ENCODE data around the gene KRTAP12-1. TPM values are rescaled to one million over a fixed set of nuclear protein-coding genes. Genes with fewer than 3 reads are reported as not detected.
"Not testable (repeated sequence)": the region's sequence is repeated elsewhere in the genome, so short reads cannot be mapped to it uniquely, and the experiment has no call there.

KRTAP12-1 gene
- polyA plus RNA-seq, 1 donor, result not detected

GRCh38 chr21:44697172-44697810 lies 15.3 kb upstream of the KRTAP12-1 start, which contains the start of gene KRTAP10-12:
TSS of gene KRTAP10-12 (plus strand) at chr21:44697172. CDS start at chr21:44697202, 30 bp downstream.
- not testable (repeated sequence) for DNase-seq

DNA sequence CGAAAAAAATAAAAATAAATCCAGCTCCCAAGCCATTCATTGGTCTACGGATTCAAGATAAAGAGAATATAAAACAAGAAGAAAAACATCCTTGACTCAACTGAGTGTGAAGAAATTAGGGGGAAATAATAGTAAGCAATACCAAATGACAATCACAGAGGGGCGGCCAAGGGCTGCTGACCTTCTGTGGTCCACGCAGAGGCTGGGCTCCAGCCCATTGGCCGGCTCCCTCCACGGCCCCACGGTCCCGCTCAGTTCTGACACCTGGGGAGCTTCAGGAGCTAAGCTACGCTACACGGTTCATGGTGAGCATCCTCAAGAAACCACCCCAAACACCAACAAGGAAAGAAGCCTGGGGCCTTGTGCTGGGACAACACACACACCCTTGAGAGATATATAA lies 14.6 kb upstream of the KRTAP12-1 start:
- DNase-seq, result no peak

- DNase-seq, result no peak
Measured at GRCh38 chr21:44695641-44696040, 13.7 kb upstream of the KRTAP12-1 start.

- DNase-seq, result no peak
Measured at GRCh38 chr21:44695184-44695583, 13.2 kb upstream of the KRTAP12-1 start.

GRCh38 chr21:44694776-44695175 lies 12.8 kb upstream of the KRTAP12-1 start:
- DNase-seq, result no peak

DNA sequence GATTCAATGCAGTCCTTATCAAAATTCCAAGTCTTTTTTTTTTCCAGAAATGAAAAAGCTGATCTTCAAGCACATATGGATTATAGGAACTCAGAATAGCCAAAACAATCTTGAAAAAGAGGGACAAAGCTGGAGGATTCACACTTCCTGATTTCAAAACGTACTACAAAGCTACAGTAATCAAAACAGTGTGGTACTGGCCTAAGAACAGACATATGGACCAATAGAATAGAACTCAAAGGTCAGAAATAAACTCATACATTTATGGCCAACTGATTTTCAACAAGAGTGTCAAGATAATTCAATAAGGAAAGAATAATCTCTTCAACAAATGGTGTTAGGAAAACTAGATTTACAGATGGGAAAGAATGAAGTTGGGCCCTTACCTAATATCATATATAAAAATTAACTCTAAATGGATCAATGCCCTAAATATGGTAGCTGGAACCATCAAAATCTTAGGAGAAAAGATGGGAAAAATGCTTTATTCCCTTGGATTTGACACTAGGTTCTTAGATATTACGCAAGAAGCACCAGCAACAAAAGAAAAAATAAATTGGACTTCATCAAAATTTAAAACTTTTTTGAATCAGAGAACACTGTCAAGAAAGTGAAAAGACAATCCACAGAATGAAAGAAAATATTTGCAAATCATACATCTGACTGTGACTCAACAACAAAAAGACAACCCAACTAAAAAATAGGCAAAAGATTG lies 11.0 kb upstream of the KRTAP12-1 start:
- DNase-seq, result no peak

- DNase-seq, result no peak
Measured at GRCh38 chr21:44691686-44692085, 9.7 kb upstream of the KRTAP12-1 start.

GRCh38 chr21:44689740-44690139 lies 7.8 kb upstream of the KRTAP12-1 start:
- not testable (repeated sequence) for DNase-seq

GRCh38 chr21:44687671-44688070 lies 5.7 kb upstream of the KRTAP12-1 start:
- no peak for DNase-seq

GRCh38 chr21:44686843-44687561 lies 5.0 kb upstream of the KRTAP12-1 start:
- no peak for DNase-seq

DNA sequence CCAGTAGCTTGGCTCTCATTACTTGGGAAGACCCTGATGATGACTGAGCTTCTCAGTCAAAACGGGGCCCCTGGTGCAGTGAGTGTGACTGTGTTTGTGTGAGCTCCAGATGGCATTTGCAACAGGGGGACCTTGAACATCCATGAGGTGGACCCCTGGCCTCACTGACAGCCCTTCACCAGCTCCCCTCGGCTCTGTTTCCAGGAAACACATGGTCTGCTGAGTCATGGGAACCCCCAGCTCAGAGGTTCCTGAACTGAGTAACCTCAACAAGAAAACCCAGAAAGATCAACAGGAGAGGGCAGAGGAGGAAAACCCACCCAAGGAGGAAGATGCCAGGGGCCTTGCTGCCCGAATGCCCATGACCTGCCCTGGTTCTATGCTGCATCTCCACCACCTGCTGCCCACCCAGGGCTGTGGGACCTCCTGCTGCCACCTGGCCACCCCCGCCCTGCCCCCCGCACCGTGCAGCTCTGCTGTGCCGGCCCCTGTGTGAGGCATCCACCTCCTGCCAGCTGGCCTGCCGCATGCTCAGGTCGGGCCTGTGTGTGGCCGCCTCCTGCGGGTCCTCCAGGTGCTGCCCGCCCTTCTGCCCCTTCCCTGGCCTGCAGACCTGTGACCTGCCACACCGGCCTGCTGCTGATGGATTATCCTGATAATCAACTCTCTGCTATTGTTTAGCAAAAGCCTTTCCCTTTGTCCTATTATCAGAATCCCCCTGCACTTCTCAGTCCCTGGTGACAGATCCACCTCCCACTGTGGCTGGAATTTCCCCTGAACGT lies 4.2 kb upstream of the KRTAP12-1 start:
- DNase-seq, result no peak

DNA sequence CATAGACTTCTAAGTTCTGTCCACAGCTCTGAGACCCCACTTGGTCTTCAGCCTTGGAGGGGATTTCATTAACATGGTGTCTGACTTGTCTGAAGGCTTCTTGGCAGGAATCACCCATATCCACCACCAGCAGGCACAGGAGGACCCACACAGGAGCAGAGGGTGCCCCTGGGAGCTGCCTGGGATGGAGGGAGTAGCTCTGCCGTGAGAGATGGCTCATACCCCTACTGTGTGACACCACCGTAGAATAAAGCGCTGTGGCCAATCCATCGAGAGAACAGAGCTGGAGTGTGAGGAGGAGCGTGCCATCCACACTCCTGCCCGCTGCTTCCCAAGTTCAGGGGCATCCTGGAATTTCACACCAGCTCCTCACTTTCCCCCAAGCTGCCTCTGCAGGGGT lies 3.1 kb upstream of the KRTAP12-1 start:
- not testable (repeated sequence) for DNase-seq

DNA sequence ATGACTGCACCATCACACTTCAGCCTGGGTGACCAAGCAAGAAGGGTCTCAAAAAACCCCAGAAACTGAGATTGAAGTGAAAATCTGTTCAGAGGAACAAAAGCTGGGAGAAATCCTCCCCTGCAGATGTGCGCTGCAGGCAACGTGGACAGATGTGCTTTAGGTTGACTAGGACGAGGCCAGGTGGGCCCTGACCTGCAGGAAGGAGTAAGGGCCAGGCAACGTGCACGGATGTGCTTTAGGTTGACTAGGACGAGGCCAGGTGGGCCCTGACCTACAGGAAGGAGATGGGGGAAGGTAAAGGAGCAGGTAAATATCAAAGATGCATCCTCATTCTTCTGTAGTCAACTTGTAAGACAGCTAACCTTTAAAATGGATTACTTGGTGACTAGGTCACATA lies 2.5 kb upstream of the KRTAP12-1 start:
- DNase-seq, result no peak

DNA sequence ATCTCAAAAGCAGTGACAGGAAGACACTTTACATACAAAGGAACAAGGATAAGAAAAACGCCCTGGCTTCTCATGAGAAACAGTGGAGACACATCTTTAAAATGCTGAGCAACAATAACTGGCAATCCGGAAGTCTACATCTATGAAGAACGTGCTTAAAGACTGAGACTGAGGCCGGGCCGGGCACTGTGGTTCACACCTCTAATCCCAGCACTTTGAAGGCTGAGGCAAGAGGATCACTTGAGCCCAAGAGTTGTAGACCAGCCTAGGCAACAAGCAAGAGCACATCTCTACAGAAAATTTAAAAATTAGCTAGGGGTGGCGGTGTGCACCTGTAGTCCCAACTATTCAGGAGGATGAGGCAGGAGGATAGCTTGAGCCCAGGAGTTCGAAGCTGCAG lies 2.1 kb upstream of the KRTAP12-1 start:
- no peak for DNase-seq

DNA sequence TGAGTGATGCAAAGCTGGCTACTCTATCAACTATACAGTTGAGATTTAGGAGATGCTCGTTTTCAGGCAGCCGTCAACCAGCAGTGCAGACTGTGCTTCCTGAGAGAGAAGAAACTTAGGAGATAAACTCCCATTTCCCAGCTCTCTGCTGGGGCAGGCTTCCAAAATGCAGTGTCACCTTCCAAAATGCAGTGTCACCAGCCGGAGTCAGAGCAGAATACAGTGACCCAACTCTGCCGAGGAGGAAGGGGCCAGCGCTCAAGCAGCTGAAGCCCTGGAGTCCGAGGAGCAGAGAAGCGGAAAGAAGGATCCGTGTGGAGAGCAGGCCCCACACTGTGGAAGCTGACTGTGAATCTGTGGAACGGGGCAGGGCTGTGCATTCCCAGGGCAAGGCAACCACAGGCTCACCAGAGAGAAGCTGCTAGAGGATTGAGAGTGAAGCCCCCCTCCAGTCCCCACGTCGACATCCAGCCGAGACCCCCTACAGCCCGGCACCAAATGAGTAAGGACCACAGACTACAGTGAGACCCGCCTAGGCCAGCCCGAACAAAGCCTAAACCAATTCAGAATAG lies 703 bp upstream of the KRTAP12-1 start:
- DNase-seq, result no peak

- DNase-seq, result no peak
Measured at GRCh38 chr21:44681152-44681551, 811 bp downstream of the KRTAP12-1 start.

GRCh38 chr21:44677881-44678280 lies 4.1 kb downstream of the KRTAP12-1 start:
- no peak for DNase-seq

GRCh38 chr21:44671911-44672310 lies 10.1 kb downstream of the KRTAP12-1 start:
- no peak for DNase-seq

- no peak for DNase-seq
Measured at GRCh38 chr21:44670642-44671432, 11.1 kb downstream of the KRTAP12-1 start.

GRCh38 chr21:44667612-44668011 lies 14.4 kb downstream of the KRTAP12-1 start:
- DNase-seq, result no peak
